Endothelial cell of hepatic sinusoid (primary cell): Measurements from ENCODE around the gene CROCC2.

Experiments used
- in situ Hi-C: cut with HindIII; loops from 2 replicates; pipeline ENCODE4 v1.10.0; 2017; ENCODE audit warnings: low sequenced_read_pairs

CROCC2 gene

GRCh38 chr2:240981871-240982800 is 76.0 kb downstream of the CROCC2 start:
- in situ Hi-C loops = no loop called here

- in situ Hi-C loops = no loop called here
These were observed 76.7 kb downstream of the CROCC2 start for GRCh38 chr2:240982821-240983281.

GRCh38 chr2:240983361-240983995 is 77.3 kb downstream of the CROCC2 start:
- in situ Hi-C loops = no loop called here

GRCh38 chr2:240983996-240984498 is 77.9 kb downstream of the CROCC2 start:
- in situ Hi-C loops = no loop called here

GRCh38 chr2:240985881-240986786 is 80.0 kb downstream of the CROCC2 start:
- in situ Hi-C loops = no loop called here

GRCh38 chr2:240986787-240987411 is 80.8 kb downstream of the CROCC2 start:
- in situ Hi-C loops = no loop called here

- in situ Hi-C loops = no loop called here
These were observed 81.5 kb downstream of the CROCC2 start for GRCh38 chr2:240987588-240987987.

- in situ Hi-C loops = no loop called here
These were observed 82.0 kb downstream of the CROCC2 start for GRCh38 chr2:240988146-240988545.

- in situ Hi-C loops = no loop called here
These were observed 82.6 kb downstream of the CROCC2 start for GRCh38 chr2:240988571-240989271.

GRCh38 chr2:240989451-240990265 is 83.5 kb downstream of the CROCC2 start:
- in situ Hi-C loops = loop anchor here (10.0 kb wide), 1 partner anchor 95 kb away; no protein-coding TSS in a partner anchor

- in situ Hi-C loops = loop anchor here (10.0 kb wide), 1 partner anchor 95 kb away; no protein-coding TSS in a partner anchor
These were observed 84.1 kb downstream of the CROCC2 start for GRCh38 chr2:240990266-240990529.

- in situ Hi-C loops = loop anchor here (10.0 kb wide), 1 partner anchor 94 kb away; no protein-coding TSS in a partner anchor
These were observed 84.7 kb downstream of the CROCC2 start for GRCh38 chr2:240990726-240991377.

GRCh38 chr2:240991378-240992263 is 85.5 kb downstream of the CROCC2 start:
- in situ Hi-C loops = loop anchor here (10.0 kb wide), 1 partner anchor 93 kb away; no protein-coding TSS in a partner anchor

GRCh38 chr2:240992572-240993291 is 86.6 kb downstream of the CROCC2 start:
- in situ Hi-C loops = loop anchor here (10.0 kb wide), 1 partner anchor 92 kb away; no protein-coding TSS in a partner anchor

- in situ Hi-C loops = loop anchor here (10.0 kb wide), 1 partner anchor 91 kb away; no protein-coding TSS in a partner anchor
These were observed 87.5 kb downstream of the CROCC2 start for GRCh38 chr2:240993446-240994170.
